Lower leg skin (tissue), 4 donors: ENCODE data around the gene SH2B3. TPM values are rescaled to one million over a fixed set of nuclear protein-coding genes. Genes with fewer than 3 reads are reported as not detected.

Experiments
- DNase-seq, 2 donors: peaks; one replicate each; pipeline ENCODE4 v3.0.0-alpha.2; 2019; ENCODE audit warnings: low spot score in 2 of 2
- H3K4me3 ChIP-seq: fragments of 200-600 bp; sonication (generic); 2 replicates; pipeline ENCODE4 v1.5.1; 2017; ENCODE audit warnings: mild to moderate bottlenecking, low read depth; ENCODE audit not compliant: poor library complexity, severe bottlenecking
- POLR2A ChIP-seq, 2 donors: fragments of 450-650 bp; IDR thresholded peaks; one replicate each; pipeline ENCODE4 v1.6.1; 2016 to 2017; ENCODE audit warnings: antibody characterized with exemption in 2 of 2, mild to moderate bottlenecking in 1 of 2, moderate library complexity in 1 of 2
- WGBS, 2 donors: methylation state at CpG; one replicate each; pipeline ENCODE4 v1.1.5; 2018; 5-methylcytosine and 5-hydroxymethylcytosine counted together
- intact Hi-C: fragments of 100-400 bp; cut with DNase I; formaldehyde crosslinking; loops from one replicate; pipeline ENCODE4 v1.15.0; 2023; ENCODE audit warnings: low total_unique reads
- total RNA-seq, 4 donors: library from RNA; depleted of rRNA; stranded (reverse); fragments of >200 nt; gene quantifications; one replicate each; pipeline ENCODE4 v1.1.0, GENCODE V29; 2016
- TF ChIP-seq, protein P1 (sequence below), 3 donors: fragments of 450-650 bp; IDR thresholded peaks; one replicate each; pipeline ENCODE4 v1.5.1; 2016; ENCODE audit warnings: antibody characterized with exemption in 3 of 3, mild to moderate bottlenecking in 3 of 3, moderate library complexity in 2 of 3

SH2B3 gene
- total RNA-seq, 4 donors from 2014 or later: 6.5 to 16.1 (median 8.2) TPM

- no peak overlapping the region for H3K4me3 ChIP-seq
- TF ChIP-seq, protein P1, sequence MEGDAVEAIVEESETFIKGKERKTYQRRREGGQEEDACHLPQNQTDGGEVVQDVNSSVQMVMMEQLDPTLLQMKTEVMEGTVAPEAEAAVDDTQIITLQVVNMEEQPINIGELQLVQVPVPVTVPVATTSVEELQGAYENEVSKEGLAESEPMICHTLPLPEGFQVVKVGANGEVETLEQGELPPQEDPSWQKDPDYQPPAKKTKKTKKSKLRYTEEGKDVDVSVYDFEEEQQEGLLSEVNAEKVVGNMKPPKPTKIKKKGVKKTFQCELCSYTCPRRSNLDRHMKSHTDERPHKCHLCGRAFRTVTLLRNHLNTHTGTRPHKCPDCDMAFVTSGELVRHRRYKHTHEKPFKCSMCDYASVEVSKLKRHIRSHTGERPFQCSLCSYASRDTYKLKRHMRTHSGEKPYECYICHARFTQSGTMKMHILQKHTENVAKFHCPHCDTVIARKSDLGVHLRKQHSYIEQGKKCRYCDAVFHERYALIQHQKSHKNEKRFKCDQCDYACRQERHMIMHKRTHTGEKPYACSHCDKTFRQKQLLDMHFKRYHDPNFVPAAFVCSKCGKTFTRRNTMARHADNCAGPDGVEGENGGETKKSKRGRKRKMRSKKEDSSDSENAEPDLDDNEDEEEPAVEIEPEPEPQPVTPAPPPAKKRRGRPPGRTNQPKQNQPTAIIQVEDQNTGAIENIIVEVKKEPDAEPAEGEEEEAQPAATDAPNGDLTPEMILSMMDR (IDR thresholded peaks at IDR 0.05): no peak
- no peak for DNase-seq
- intact Hi-C loops: no loop called here
- WGBS, 2 donors: 45 to 47% methylated on average over 17 of the region's 17 CpGs
These were observed 25.0 kb downstream of the SH2B3 start for GRCh38 chr12:111430433-111431353.

GRCh38 chr12:111431772-111432171 is 26.0 kb downstream of the SH2B3 start:
- WGBS, 2 donors: 74 to 76% methylated on average over 6 of the region's 6 CpGs
- no peak for DNase-seq
- TF ChIP-seq POLR2A (IDR thresholded peaks at IDR 0.05): no peak
- H3K4me3 ChIP-seq: no peak overlapping the region
- intact Hi-C loops: no loop called here

- 36 to 40% methylated on average over 3 of the region's 3 CpGs for WGBS, 2 donors
- intact Hi-C loops: no loop called here
- TF ChIP-seq, protein P1 (IDR thresholded peaks at IDR 0.05): no peak
- H3K4me3 ChIP-seq: no peak overlapping the region
- no peak for DNase-seq
These were observed 28.3 kb downstream of the SH2B3 start for GRCh38 chr12:111434049-111434448.

GRCh38 chr12:111434680-111435338 is 29.1 kb downstream of the SH2B3 start:
- intact Hi-C loops: no loop called here
- no peak for TF ChIP-seq POLR2A (IDR thresholded peaks at IDR 0.05)
- TF ChIP-seq, protein P1 (IDR thresholded peaks at IDR 0.05): no peak
- H3K4me3 ChIP-seq: no peak overlapping the region
- peak; percentile 49 to 90 for DNase-seq
- 15 to 21% methylated on average over 18 of the region's 18 CpGs for WGBS, 2 donors

- TF ChIP-seq POLR2A (IDR thresholded peaks at IDR 0.05): no peak
- TF ChIP-seq, protein P1 (IDR thresholded peaks at IDR 0.05): no peak
- no peak overlapping the region for H3K4me3 ChIP-seq
- no peak for DNase-seq
- intact Hi-C loops: no loop called here
- WGBS, 2 donors: 74 to 78% methylated on average over 13 to 16 of the region's 16 CpGs
These were observed 30.0 kb downstream of the SH2B3 start for GRCh38 chr12:111435661-111436201.

DNA sequence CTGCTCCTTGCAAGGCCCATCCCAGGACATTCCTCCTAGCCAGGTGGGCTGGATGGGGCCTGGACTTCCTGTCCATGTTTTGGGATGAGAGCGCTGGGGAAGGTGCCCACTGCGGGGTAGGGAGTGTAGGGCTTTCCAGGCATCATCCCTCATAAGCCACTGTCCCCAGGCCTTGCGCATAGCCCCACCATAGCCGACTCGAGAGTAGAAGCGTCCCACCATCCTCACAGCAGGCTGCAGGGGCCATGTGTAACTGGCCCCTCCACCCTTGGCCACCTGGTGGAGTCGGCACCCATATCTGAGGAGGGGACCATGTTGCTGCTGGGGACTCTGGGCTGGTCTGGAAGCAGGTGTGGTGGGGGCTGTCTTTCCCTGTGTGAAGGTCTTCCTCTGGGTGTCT is 30.5 kb downstream of the SH2B3 start:
- intact Hi-C loops: no loop called here
- no peak for TF ChIP-seq POLR2A (IDR thresholded peaks at IDR 0.05)
- TF ChIP-seq, protein P1 (IDR thresholded peaks at IDR 0.05): no peak
- WGBS, 2 donors: 88 to 89% methylated on average over 7 of the region's 7 CpGs
- DNase-seq: no peak
- H3K4me3 ChIP-seq: no peak overlapping the region
